ENCODE data around the gene NBL1. TPM values are rescaled to one million over a fixed set of nuclear protein-coding genes. Genes with fewer than 3 reads are reported as not detected.

NBL1 gene
- total and polyA plus RNA-seq, 2 of the 4 experiments (the other 2 are of a cell fraction) = 14.0 to 54.2 TPM

DNA sequence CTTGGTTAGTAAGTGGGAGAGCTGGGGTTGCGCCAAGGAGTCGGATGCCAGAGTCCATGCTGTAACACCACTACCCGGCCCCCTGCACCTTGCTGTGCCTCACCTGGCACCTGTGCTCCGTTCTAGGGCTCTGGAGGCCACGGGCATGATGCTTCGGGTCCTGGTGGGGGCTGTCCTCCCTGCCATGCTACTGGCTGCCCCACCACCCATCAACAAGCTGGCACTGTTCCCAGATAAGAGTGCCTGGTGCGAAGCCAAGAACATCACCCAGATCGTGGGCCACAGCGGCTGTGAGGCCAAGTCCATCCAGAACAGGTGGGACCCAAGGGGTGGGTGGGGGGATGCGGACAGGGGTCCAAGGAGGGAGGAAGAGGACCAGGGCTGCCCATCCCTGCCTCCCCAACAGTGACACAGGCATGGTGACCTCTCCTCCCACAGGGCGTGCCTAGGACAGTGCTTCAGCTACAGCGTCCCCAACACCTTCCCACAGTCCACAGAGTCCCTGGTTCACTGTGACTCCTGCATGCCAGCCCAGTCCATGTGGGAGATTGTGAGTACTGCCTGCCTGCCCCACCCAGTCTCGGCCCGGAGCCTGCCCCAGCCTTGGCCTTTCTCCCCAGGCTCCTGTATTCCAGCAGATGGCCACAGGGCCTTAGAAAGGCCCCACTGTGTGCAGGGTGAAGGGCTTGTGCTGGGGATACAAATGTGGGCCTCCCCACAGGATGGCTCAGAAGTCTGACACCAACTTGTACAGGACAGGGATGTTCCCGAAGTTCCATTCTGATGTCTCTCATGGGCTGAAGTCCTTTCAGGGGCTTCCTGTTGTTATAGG, 11.0 kb downstream of the NBL1 start:
- WGBS, 2 experiments (ENCODE audit: extremely low coverage in 2 of 2, insufficient read length in 1 of 2) = 87% methylated on average over 5 of the region's 15 CpGs; no CpG with 5 or more reads in 1 of the 2 experiments
- POLR2A ChIA-PET (ENCODE audit: unreplicated experiment) = no interaction called here
- Histone ChIP-seq H3K27me3 (ENCODE audit: control insufficient read depth, insufficient read depth, low read length) (no peaks in the 10 kb centered on the region), H3K9me1 (ENCODE audit: insufficient read depth, low read length) (peaks cover 6% of the 10 kb centered on the region), H3K9me3 (ENCODE audit: control insufficient read depth, insufficient read depth, low read length) (no peaks in the 10 kb centered on the region), H2BK5ac (ENCODE audit: low read depth, low read length, poor library complexity, severe bottlenecking) (no peak overlapping the region), H3K79me1 (ENCODE audit: low read depth in 1 of 2, low read length in 2 of 2) (peaks cover 1 to 35% of the 10 kb centered on the region in 2 experiments; a peak in 2 of 4 replicates), H3K14ac (replicated peaks; ENCODE audit: low read depth, low read length) (no peak overlapping the region), H4K20me1 (ENCODE audit: insufficient read depth, low read length) (peaks cover 44% of the 10 kb centered on the region), H3K4me3 (ENCODE audit: insufficient read depth, low read depth, low read length) (no peak overlapping the region), H3K36me3 (ENCODE audit: control insufficient read depth, insufficient read depth, low read length) (peaks cover 23% of the 10 kb centered on the region; the same call in 1 of the 2 replicates), H3K9ac (ENCODE audit: low read depth, low read length) (no peak overlapping the region), H2AFZ (replicated peaks; ENCODE audit: low read length, poor library complexity) (no peak overlapping the region), H2BK15ac (ENCODE audit: low read depth, low read length) (no peak overlapping the region), H2AK9ac (replicated peaks; ENCODE audit: low read depth, low read length, poor library complexity) (peak overlapping the region; percentile 68), H3K4me1 (ENCODE audit: control insufficient read depth, insufficient read depth, low read length) (peaks cover 8% of the 10 kb centered on the region; the same call in 1 of the 2 replicates), H3K4me2 (ENCODE audit: low read depth, low read length) (no peak overlapping the region), H3K23ac (ENCODE audit: low read depth, low read length) (no peak overlapping the region), H2BK20ac (ENCODE audit: low read depth, low read length) (no peak overlapping the region), H3K56ac (ENCODE audit: extremely low read depth, insufficient read depth, low read length) (no peak overlapping the region), H4K91ac (ENCODE audit: insufficient read depth, low read depth, low read length) (no peak overlapping the region), H2BK120ac (ENCODE audit: low read depth, low read length) (no peak overlapping the region), H4K8ac (ENCODE audit: low read depth in 2 of 2, low read length in 2 of 2) (no peak overlapping the region), H4K5ac (ENCODE audit: low read depth, low read length) (no peak overlapping the region), H3K4ac (ENCODE audit: low read depth, low read length) (no peak overlapping the region), H3K27ac (ENCODE audit: insufficient read depth, low read length) (no peak overlapping the region), H3K18ac (ENCODE audit: low read depth, low read length) (no peak overlapping the region), H2AK5ac (ENCODE audit: low read depth, low read length) (peak overlapping the region; percentile 17; the same call in 1 of the 2 replicates)
- dilution Hi-C loops (cut with HindIII; ENCODE audit: low sequenced_read_pairs, unreplicated experiment) (no loop called here), intact Hi-C loops (cut with micrococcal nuclease) (loop anchor here (5.0 kb wide), 1 partner anchor 403 kb away; the partner anchor contains the start of genes EMC1 and MRTO4), in situ Hi-C loops (cut with MboI; ENCODE audit: low sequenced_read_pairs) (loop anchor here (5.0 kb wide), 2 partner anchors 263 to 403 kb away; partner anchors contain the start of genes EMC1 and MRTO4)
- ATAC-seq (ENCODE audit: low read depth) (no peak), DNase-seq (no peak)
- BruUV-seq (replicated peaks) = no TSS peak
- CTCF ChIA-PET = interaction anchor here (1.6 kb wide), 1 partner anchor 314 kb away, joined by 4 read pairs; no protein-coding TSS in a partner anchor
- no peak for TF ChIP-seq SMC3 (IDR thresholded peaks at IDR 0.05; ENCODE audit: low read depth, low read length)
- no peak for TF ChIP-seq BHLHE40 (IDR thresholded peaks at IDR 0.05; ENCODE audit: low read depth, low read length)
- no peak for TF ChIP-seq CEBPB (IDR thresholded peaks at IDR 0.05; ENCODE audit: low read depth, low read length)
- TF ChIP-seq, protein P1, sequence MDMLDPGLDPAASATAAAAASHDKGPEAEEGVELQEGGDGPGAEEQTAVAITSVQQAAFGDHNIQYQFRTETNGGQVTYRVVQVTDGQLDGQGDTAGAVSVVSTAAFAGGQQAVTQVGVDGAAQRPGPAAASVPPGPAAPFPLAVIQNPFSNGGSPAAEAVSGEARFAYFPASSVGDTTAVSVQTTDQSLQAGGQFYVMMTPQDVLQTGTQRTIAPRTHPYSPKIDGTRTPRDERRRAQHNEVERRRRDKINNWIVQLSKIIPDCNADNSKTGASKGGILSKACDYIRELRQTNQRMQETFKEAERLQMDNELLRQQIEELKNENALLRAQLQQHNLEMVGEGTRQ (IDR thresholded peaks at IDR 0.05; ENCODE audit: low read depth, low read length) = no peak
- no peak for TF ChIP-seq RAD21 (IDR thresholded peaks at IDR 0.05; ENCODE audit: low read length)
- TF ChIP-seq, protein P2, sequence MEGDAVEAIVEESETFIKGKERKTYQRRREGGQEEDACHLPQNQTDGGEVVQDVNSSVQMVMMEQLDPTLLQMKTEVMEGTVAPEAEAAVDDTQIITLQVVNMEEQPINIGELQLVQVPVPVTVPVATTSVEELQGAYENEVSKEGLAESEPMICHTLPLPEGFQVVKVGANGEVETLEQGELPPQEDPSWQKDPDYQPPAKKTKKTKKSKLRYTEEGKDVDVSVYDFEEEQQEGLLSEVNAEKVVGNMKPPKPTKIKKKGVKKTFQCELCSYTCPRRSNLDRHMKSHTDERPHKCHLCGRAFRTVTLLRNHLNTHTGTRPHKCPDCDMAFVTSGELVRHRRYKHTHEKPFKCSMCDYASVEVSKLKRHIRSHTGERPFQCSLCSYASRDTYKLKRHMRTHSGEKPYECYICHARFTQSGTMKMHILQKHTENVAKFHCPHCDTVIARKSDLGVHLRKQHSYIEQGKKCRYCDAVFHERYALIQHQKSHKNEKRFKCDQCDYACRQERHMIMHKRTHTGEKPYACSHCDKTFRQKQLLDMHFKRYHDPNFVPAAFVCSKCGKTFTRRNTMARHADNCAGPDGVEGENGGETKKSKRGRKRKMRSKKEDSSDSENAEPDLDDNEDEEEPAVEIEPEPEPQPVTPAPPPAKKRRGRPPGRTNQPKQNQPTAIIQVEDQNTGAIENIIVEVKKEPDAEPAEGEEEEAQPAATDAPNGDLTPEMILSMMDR (conservative IDR thresholded peaks at IDR 0.05; ENCODE audit: low read depth, low read length) = no peak
- TF ChIP-seq RFX5 (IDR thresholded peaks at IDR 0.05; ENCODE audit: low read depth, low read length) = no peak
- TF ChIP-seq, protein P3, sequence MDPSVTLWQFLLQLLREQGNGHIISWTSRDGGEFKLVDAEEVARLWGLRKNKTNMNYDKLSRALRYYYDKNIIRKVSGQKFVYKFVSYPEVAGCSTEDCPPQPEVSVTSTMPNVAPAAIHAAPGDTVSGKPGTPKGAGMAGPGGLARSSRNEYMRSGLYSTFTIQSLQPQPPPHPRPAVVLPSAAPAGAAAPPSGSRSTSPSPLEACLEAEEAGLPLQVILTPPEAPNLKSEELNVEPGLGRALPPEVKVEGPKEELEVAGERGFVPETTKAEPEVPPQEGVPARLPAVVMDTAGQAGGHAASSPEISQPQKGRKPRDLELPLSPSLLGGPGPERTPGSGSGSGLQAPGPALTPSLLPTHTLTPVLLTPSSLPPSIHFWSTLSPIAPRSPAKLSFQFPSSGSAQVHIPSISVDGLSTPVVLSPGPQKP (IDR thresholded peaks at IDR 0.05; ENCODE audit: borderline replicate concordance, low read depth, low read length) = no peak
- TF ChIP-seq NFE2L2 (IDR thresholded peaks at IDR 0.05; ENCODE audit: low read depth, low read length) = no peak
- TF ChIP-seq MAFK (IDR thresholded peaks at IDR 0.05; ENCODE audit: low read depth, low read length) = no peak
- no peak for TF ChIP-seq FOS (IDR thresholded peaks at IDR 0.05; ENCODE audit: low read depth, low read length)
- TF ChIP-seq CHD1 (IDR thresholded peaks at IDR 0.05; ENCODE audit: low read depth, low read length) = no peak
- TF ChIP-seq MAZ (IDR thresholded peaks at IDR 0.05; ENCODE audit: borderline replicate concordance, low read depth, low read length) = no peak
- no peak for TF ChIP-seq RCOR1 (IDR thresholded peaks at IDR 0.05; ENCODE audit: insufficient replicate concordance, low read length)

Measured in IMR-90 (cell line).